ENCODE data around the gene FCRL2.

- TF ChIP-seq CTCF (IDR thresholded peaks at IDR 0.05; ENCODE audit: poor library complexity), result no peak
- no peak for TF ChIP-seq EZH2phosphoT487 (IDR thresholded peaks at IDR 0.05; ENCODE audit: low read depth, severe bottlenecking, unreplicated experiment)
- TF ChIP-seq EZH2 (IDR thresholded peaks at IDR 0.05; ENCODE audit: borderline replicate concordance), result no peak
These were observed 51.7 kb downstream of the FCRL2 start for GRCh38 chr1:157725221-157725577.
